Fibroblast of villous mesenchyme (primary cell): ENCODE measurements around the gene HBE1. TPM values are rescaled to one million over a fixed set of nuclear protein-coding genes. Genes with fewer than 3 reads are reported as not detected.

ENCODE experiments used
- DNase-seq: peaks from one replicate; pipeline ENCODE4 v3.0.0-alpha.2; 2010; ENCODE audit warnings: low read depth
- H3K4me3 ChIP-seq: 2 replicates; pipeline ENCODE4 v1.5.1; 2011; ENCODE audit warnings: low read depth, mild to moderate bottlenecking, low read length
- total RNA-seq: library from RNA; depleted of rRNA; stranded (reverse); fragments of >200 nt; gene quantifications from 2 replicates; pipeline ENCODE4 v1.2.3, GENCODE V29; 2012
- TF ChIP-seq, protein P1 (sequence below): IDR thresholded peaks from 2 replicates; pipeline ENCODE4 v1.5.1; 2012; ENCODE audit warnings: low read depth, mild to moderate bottlenecking, low read length; ENCODE audit not compliant: insufficient read depth

Gene HBE1
- total RNA-seq, 1 donor = 1.7 TPM

DNA sequence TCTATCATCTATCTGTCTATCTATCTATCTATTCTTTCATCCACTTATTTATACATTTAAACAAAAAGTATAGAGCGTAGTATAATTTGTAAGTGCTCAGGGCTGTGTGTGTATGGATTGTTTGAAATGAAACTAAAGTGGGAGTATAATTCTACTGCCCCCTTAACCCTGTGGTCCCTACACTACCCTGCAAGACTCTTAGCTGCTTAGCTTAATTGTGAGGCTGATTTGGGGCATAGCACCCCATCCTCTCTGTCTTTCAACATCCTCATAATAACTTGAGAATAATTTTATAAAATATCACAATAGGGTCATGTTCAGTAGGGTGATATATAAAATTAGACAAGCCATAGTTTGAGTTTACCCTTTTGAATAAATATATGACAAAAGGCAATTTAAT is 20.4 kb upstream of the HBE1 start:
- no peak overlapping the region for H3K4me3 ChIP-seq
- TF ChIP-seq, protein P1, sequence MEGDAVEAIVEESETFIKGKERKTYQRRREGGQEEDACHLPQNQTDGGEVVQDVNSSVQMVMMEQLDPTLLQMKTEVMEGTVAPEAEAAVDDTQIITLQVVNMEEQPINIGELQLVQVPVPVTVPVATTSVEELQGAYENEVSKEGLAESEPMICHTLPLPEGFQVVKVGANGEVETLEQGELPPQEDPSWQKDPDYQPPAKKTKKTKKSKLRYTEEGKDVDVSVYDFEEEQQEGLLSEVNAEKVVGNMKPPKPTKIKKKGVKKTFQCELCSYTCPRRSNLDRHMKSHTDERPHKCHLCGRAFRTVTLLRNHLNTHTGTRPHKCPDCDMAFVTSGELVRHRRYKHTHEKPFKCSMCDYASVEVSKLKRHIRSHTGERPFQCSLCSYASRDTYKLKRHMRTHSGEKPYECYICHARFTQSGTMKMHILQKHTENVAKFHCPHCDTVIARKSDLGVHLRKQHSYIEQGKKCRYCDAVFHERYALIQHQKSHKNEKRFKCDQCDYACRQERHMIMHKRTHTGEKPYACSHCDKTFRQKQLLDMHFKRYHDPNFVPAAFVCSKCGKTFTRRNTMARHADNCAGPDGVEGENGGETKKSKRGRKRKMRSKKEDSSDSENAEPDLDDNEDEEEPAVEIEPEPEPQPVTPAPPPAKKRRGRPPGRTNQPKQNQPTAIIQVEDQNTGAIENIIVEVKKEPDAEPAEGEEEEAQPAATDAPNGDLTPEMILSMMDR = no peak
- DNase-seq = no peak

DNA sequence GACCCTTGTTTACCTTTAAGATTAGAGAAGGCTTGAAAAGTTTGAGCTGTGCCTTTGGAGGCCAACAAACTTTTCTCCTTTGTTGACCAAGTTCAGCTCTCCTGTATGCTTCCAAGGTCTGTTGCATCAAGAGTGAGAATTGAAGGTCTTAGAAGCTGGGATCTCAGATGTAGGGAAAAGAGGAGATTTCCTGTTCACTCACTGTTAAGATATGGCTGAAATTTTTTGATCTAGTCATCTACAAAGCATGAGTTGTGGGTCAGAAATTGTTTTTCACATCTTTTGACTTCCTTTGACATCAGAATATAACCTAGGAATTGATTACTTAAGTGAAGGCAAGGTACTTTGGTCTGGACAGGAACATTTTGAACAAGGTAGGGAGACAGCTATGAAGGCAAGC is 20.0 kb upstream of the HBE1 start:
- TF ChIP-seq, protein P1 = no peak
- no peak for DNase-seq
- H3K4me3 ChIP-seq = no peak overlapping the region

DNA sequence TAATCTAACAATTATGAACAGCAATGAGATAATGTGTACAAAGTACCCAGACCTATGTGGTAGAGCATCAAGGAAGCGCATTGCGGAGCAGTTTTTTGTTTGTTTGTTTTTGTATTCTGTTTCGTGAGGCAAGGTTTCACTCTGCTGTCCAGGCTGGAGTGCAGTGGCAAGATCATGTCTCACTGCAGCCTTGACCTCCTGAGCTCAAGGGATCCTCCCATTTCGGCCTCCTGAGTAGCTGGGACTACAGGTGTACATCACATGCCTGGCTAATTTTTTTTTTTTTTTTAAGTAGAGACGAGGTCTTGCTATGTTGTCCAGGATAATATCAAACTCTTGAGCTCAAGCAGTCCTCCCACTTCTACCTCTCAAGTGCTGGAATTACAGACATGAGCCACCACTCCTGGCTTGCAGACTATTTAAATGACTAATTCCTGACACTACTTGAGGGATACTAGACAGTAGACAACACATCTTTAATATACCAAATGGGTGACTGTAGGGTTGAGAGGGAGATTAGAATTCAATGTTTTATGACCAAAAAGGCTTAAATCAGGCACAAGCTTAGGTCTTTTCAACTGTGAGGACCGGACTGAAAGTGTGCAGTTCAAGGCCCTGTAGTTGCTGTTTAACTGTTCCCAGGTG is 19.3 kb upstream of the HBE1 start:
- DNase-seq = no peak
- no peak overlapping the region for H3K4me3 ChIP-seq
- TF ChIP-seq, protein P1 = no peak

DNA sequence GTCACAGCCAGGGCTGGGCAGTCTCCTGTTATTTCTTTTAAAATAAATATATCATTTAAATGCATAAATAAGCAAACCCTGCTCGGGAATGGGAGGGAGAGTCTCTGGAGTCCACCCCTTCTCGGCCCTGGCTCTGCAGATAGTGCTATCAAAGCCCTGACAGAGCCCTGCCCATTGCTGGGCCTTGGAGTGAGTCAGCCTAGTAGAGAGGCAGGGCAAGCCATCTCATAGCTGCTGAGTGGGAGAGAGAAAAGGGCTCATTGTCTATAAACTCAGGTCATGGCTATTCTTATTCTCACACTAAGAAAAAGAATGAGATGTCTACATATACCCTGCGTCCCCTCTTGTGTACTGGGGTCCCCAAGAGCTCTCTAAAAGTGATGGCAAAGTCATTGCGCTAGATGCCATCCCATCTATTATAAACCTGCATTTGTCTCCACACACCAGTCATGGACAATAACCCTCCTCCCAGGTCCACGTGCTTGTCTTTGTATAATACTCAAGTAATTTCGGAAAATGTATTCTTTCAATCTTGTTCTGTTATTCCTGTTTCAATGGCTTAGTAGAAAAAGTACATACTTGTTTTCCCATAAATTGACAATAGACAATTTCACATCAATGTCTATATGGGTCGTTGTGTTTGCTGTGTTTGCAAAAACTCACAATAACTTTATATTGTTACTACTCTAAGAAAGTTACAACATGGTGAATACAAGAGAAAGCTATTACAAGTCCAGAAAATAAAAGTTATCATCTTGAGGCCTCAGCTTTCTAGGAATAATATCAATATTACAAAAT is 18.6 kb upstream of the HBE1 start:
- TF ChIP-seq, protein P1 = no peak
- DNase-seq = no peak
- H3K4me3 ChIP-seq = no peak overlapping the region

DNA sequence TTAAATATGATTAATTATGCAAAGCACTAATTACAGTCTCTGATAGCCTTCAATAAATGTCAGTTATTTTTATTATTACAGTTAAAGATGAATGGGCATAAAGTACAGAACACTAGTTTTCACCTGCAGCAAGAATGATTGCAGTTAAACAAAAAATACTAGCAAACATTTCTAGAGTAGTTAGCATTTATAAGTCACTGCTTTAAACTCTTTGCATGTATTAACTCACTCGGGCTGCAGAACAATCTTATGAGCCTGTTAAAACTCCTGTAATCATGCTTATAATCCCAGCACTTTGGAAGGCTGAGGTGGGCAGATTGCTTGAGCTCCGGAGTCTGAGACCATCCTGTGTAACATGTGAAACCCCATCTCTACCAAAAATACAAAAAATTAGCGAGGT is 17.2 kb upstream of the HBE1 start:
- TF ChIP-seq, protein P1 = no peak
- DNase-seq = no peak

DNA sequence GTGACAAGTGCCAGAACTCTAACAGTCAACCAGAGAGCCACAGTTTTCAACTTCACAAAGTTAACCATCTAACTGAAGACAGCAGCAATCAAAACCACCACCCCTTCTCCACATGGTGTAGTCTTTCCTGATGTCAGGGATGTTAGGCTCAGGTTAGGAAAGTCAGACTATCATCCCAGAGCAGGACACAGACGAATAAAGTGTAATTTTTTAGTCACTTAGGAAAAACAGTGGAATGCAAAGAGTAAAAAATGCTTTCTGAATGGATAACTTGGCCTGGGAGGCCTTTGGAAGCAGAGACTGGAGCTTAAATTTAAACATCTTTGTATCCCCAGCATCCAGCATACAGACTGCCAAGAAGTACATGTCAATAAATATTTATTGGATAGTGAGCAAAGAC is 16.6 kb upstream of the HBE1 start:
- TF ChIP-seq, protein P1 = no peak
- no peak overlapping the region for H3K4me3 ChIP-seq
- DNase-seq = no peak

More for the DNA sequence above, 17.2 kb upstream of the HBE1 start:
- no peak overlapping the region for H3K4me3 ChIP-seq
